GM10266 (cell line): Measurements from ENCODE around the gene ABCA1.

Source experiments
- DNase-seq: peaks from one replicate; pipeline ENCODE4 v3.0.0; 2012; ENCODE audit errors: extremely low spot score
- TF ChIP-seq, protein P1 (sequence below): IDR thresholded peaks from 2 replicates; pipeline ENCODE4 v1.5.1; 2012; ENCODE audit warnings: mild to moderate bottlenecking, low read depth; ENCODE audit not compliant: control insufficient read depth, insufficient read depth; ENCODE audit errors: missing control alignments

The ABCA1 gene

DNA sequence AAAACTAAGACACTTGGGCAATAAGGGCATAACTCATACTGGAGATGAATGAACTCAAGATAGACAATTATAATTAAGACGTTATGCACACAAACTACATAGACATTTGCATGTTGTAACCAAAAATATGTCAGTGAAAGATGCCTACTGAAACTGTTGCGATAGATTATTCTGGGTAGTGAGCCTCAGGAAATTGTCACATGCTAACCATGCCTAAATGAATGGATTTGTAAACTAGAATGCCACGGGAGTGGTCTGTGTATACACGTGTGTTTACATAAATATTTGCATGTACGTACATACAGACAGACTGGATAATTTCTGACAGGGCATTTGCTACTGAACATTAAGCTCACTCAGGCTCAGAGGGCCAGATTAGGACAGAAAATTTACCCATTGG, 162.8 kb downstream of the ABCA1 start:
- TF ChIP-seq, protein P1, sequence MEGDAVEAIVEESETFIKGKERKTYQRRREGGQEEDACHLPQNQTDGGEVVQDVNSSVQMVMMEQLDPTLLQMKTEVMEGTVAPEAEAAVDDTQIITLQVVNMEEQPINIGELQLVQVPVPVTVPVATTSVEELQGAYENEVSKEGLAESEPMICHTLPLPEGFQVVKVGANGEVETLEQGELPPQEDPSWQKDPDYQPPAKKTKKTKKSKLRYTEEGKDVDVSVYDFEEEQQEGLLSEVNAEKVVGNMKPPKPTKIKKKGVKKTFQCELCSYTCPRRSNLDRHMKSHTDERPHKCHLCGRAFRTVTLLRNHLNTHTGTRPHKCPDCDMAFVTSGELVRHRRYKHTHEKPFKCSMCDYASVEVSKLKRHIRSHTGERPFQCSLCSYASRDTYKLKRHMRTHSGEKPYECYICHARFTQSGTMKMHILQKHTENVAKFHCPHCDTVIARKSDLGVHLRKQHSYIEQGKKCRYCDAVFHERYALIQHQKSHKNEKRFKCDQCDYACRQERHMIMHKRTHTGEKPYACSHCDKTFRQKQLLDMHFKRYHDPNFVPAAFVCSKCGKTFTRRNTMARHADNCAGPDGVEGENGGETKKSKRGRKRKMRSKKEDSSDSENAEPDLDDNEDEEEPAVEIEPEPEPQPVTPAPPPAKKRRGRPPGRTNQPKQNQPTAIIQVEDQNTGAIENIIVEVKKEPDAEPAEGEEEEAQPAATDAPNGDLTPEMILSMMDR = no peak
- no peak for DNase-seq

DNA sequence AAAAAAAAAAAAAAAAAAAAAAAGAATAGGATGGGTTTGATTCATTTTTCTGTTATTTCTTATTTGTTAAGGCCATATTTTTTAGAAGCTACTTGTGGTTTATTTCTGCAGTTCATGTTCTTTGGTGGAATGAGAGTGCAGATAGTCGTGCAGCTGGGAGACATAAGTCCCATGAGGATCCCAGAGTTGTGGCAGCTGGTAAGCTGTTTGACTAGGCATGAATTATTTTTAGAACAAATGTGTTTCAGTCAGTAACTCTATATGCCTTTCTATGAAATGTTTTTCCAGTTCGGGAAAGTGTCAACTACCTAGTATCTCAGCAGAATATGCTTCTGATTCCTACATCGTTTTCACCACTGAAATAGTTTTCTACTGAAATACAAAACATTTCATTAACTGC, 169.0 kb downstream of the ABCA1 start:
- DNase-seq = no peak
- TF ChIP-seq, protein P1 = no peak

DNA sequence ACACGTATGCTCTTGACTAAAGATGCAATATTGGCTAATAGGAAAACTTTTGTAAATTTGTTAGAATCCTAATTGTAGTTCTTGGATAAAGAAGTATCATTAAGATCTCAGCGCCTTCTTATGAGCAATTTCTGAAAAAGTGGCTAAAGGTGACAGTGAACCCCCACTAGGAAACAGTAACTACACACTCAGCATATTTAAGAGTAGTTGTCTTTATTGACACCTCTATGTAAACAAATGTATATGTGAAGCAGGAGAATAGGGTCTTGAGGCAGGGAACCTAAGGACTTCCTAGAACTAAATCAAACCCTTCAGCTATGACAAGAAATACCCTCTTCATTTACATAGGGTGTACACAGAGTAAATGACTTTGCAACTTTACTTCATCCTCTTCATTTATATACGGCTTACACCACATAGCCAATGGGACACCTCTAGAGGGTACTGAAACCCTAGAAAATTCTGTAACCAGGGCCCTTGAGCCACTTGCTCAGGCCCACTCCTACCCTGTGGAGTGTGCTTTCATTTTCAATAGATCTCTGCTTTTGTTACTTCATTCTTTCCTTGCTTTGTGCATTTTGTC, 177.7 kb downstream of the ABCA1 start:
- DNase-seq = no peak
- TF ChIP-seq, protein P1 = peak; percentile 17

DNA sequence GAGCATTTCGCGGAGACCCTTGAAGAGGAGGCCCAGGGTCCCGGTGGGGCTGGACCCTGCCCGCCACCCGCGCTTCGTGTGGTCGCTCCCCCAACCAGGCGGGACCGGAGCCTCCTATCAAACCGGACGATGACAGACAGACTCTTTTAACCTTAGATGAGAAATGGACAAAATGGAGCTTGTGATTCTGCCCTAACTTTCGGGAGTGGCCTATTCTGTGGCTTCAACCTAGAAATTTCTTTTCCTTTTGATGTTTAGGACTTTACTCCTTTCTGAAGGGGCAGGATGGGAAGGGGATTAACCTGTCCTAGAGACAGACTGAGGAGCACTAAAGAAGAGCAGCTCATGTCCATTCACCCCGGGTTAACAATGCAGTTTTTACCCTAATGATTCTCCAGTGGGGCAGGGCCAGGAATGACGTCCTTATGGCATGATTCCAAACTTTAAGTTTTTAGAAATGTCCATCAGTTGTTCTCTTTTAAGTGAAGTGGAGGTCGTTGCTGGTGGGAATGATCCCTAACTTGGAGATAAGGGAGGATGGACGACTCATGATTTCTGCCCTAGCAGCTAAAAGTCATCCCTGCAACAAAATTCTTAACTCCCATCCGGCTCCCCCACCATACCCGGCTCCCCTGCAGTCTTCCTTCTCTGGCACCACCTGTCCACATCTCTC, 179.5 kb downstream of the ABCA1 start:
- TF ChIP-seq, protein P1 = no peak
- no peak for DNase-seq

DNA sequence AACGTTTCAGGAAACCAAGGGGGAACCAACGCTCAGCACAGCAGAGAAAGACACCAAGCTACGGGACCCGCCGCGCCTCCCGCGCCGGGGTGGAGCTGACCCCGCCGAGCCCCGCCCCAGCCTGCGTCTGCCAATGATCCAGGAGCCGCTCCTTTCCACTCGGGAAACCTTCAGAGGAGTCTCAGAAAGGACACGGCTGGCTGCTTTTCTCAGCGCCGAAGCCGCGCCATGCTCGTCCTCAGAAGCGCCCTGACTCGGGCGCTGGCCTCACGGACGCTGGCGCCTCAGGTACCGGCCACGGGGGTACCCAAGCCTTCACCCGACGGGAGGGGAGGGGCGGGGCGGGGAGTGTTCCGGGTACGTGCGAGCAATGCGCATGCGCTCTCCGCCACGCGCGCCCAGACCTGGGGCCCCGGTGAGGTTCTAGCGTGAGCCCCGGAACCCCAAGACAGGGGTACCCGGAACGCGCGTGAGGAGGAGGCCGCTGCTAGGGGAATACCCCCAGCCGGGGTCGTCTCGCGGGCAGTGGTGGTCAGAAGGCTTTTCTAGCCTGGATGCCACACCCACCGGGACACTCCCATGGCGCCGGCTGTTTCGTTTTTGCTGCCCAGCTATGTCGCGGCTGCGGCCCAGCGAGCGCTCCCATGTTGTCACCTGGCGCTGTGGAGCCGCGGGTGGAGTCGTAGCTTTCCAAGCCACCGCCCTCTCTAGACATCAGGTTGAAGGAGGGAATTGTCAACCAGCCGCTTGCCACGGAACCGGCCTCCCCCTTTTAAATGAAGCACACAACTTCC, 180.2 kb downstream of the ABCA1 start, which contains the start of gene NIPSNAP3A:
Gene NIPSNAP3A (plus strand): TSS at position 119 of the 794 bp plus-strand sequence. CDS start 110 bp downstream, at position 229.
- TF ChIP-seq, protein P1 = peak; percentile 2
- peak; percentile 85 for DNase-seq

DNA sequence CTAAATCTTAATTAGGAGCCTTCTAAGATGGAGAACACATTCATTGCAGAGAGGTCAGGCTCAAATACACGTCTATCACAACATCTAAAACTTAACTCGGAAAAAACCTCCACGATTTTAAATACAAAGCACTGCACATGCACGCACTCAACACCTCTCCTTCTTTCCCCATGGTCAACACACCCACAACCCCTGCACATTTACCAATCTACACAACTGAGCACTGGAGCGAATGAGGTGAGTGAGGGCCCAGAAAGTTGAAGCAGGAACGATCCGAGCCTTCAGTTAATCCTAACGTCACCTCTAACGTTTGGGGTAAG, 180.8 kb downstream of the ABCA1 start:
- TF ChIP-seq, protein P1 = no peak
- no peak for DNase-seq

DNA sequence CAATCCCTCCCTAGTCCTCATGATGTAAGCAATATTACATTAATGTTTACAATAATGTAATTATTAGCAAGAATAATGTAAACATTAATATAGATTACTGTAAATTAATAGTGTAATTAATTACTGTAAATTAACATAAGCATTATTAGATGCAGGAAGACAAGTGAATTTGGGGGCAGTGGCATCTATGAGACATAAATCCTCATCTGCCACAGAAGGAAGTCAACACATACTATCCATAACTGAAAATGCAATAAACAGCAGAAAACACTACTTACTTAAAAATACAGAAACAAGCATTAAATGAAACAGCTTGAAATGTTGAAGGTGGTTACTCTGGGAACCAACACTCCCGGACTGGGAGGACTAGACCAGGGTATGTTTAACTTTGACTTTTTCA, 181.2 kb downstream of the ABCA1 start:
- TF ChIP-seq, protein P1 = no peak

More for the DNA sequence above, 181.2 kb downstream of the ABCA1 start:
- DNase-seq = no peak
